H9 (cell line): ENCODE measurements around the gene ANK3. TPM values are rescaled to one million over a fixed set of nuclear protein-coding genes. Genes with fewer than 3 reads are reported as not detected.

Experiments
- DNase-seq: peaks from one replicate; pipeline ENCODE4 v3.0.0-alpha.2; 2017
- H2AFZ ChIP-seq: one replicate; pipeline ENCODE4 v1.6.1; 2013; ENCODE audit warnings: mild to moderate bottlenecking, low read length, control low read depth, moderate library complexity
- H2AK5ac ChIP-seq: 2 replicates; pipeline ENCODE4 v1.6.1; 2013; ENCODE audit warnings: low read length, control low read depth, mixed read lengths; ENCODE audit not compliant: insufficient read length
- H2BK120ac ChIP-seq: one replicate; pipeline ENCODE4 v1.6.1; 2013; ENCODE audit warnings: low read depth, mild to moderate bottlenecking, low read length, control low read depth, inconsistent platforms; ENCODE audit not compliant: poor library complexity, severe bottlenecking
- H2BK12ac ChIP-seq: 2 replicates; pipeline ENCODE4 v1.6.1; 2013; ENCODE audit warnings: low read length, control low read depth, mixed read lengths, low read depth; ENCODE audit not compliant: insufficient read length
- H2BK15ac ChIP-seq: 2 replicates; pipeline ENCODE4 v1.6.1; 2013; ENCODE audit warnings: low read depth, low read length, control low read depth
- H2BK20ac ChIP-seq: one replicate; pipeline ENCODE4 v1.6.1; 2013; ENCODE audit warnings: low read depth, mild to moderate bottlenecking, low read length, control low read depth, inconsistent platforms; ENCODE audit not compliant: poor library complexity, severe bottlenecking
- H2BK5ac ChIP-seq: 2 replicates; pipeline ENCODE4 v1.6.1; 2013; ENCODE audit warnings: low read length, control low read depth, mixed read lengths; ENCODE audit not compliant: insufficient read length
- H3K14ac ChIP-seq: 2 replicates; pipeline ENCODE4 v1.6.1; 2013; ENCODE audit warnings: low read length, control low read depth; ENCODE audit not compliant: insufficient read depth
- H3K18ac ChIP-seq: 2 replicates; pipeline ENCODE4 v1.6.1; 2013; ENCODE audit warnings: low read depth, mild to moderate bottlenecking, mixed read lengths, low read length, control low read depth; ENCODE audit not compliant: insufficient read length
- H3K23ac ChIP-seq: 2 replicates; pipeline ENCODE4 v1.6.1; 2013; ENCODE audit warnings: low read length, control low read depth, mixed read lengths, low read depth; ENCODE audit not compliant: insufficient read length
- H3K23me2 ChIP-seq: 2 replicates; pipeline ENCODE4 v1.6.1; 2013; ENCODE audit warnings: low read depth, mild to moderate bottlenecking, mixed read lengths, low read length, control low read depth; ENCODE audit not compliant: insufficient read length, poor library complexity, severe bottlenecking
- H3K27ac ChIP-seq: 2 replicates; pipeline ENCODE4 v1.5.1; 2013; ENCODE audit warnings: low read length, control low read depth, mixed read lengths, low read depth; ENCODE audit not compliant: insufficient read length
- H3K27me3 ChIP-seq: 2 replicates; pipeline ENCODE4 v1.6.1; 2013; ENCODE audit warnings: low read length, control low read depth, inconsistent platforms; ENCODE audit not compliant: insufficient read depth
- H3K4ac ChIP-seq: 2 replicates; pipeline ENCODE4 v1.6.1; 2013; ENCODE audit warnings: low read depth, mild to moderate bottlenecking, control low read depth, inconsistent platforms, low read length, moderate library complexity
- H3K4me1 ChIP-seq: 2 replicates; pipeline ENCODE4 v1.6.1; 2013; ENCODE audit warnings: low read length, control low read depth, inconsistent platforms; ENCODE audit not compliant: insufficient read depth
- H3K4me2 ChIP-seq: 2 replicates; pipeline ENCODE4 v1.6.1; 2013; ENCODE audit warnings: low read length, control low read depth, mixed read lengths; ENCODE audit not compliant: insufficient read length, insufficient read depth
- H3K56ac ChIP-seq: 2 replicates; pipeline ENCODE4 v1.6.1; 2013; ENCODE audit warnings: low read depth, mild to moderate bottlenecking, mixed read lengths, low read length, control low read depth; ENCODE audit not compliant: insufficient read length
- H3K79me1 ChIP-seq: 2 replicates; pipeline ENCODE4 v1.6.1; 2013; ENCODE audit warnings: low read depth, mild to moderate bottlenecking, moderate library complexity, low read length, control low read depth, inconsistent platforms; ENCODE audit not compliant: insufficient read depth, poor library complexity, severe bottlenecking
- H3K79me2 ChIP-seq: 2 replicates; pipeline ENCODE4 v1.6.1; 2013; ENCODE audit warnings: low read length, control low read depth, inconsistent platforms; ENCODE audit not compliant: insufficient read depth
- H3K9ac ChIP-seq: 2 replicates; pipeline ENCODE4 v1.6.1; 2013; ENCODE audit warnings: low read length, control low read depth, mixed read lengths; ENCODE audit not compliant: insufficient read length; ENCODE audit errors: extremely low read depth
- H3K9me3 ChIP-seq: one replicate; pipeline ENCODE4 v1.6.1; 2013; ENCODE audit warnings: low read depth, low read length, inconsistent platforms; ENCODE audit not compliant: control insufficient read depth
- H3T11ph ChIP-seq: one replicate; pipeline ENCODE4 v1.6.1; 2013; ENCODE audit warnings: mild to moderate bottlenecking, low read length, control low read depth, inconsistent platforms
- H4K20me1 ChIP-seq: one replicate; pipeline ENCODE4 v1.6.1; 2013; ENCODE audit not compliant: control insufficient read depth, insufficient read length, insufficient read depth
- H4K5ac ChIP-seq: 2 replicates; pipeline ENCODE4 v1.6.1; 2013; ENCODE audit warnings: low read depth, mild to moderate bottlenecking, mixed read lengths, low read length, control low read depth; ENCODE audit not compliant: insufficient read length
- H4K8ac ChIP-seq: replicated peaks from 2 replicates; pipeline ENCODE4 v1.6.1; 2013; ENCODE audit warnings: low read length, control low read depth, mixed read lengths, low read depth; ENCODE audit not compliant: insufficient read length
- H4K91ac ChIP-seq: 2 replicates; pipeline ENCODE4 v1.6.1; 2013; ENCODE audit warnings: low read depth, mild to moderate bottlenecking, moderate library complexity, mixed read lengths, low read length, control low read depth; ENCODE audit not compliant: insufficient read length
- H3K27ac Mint-ChIP-seq, 3 experiments: 2 replicates in 2 of 3; 3 replicates in 1 of 3; pipeline ENCODE4 v1.8.0; 2020 to 2021; ENCODE audit warnings: mixed read lengths in 3 of 3, mild to moderate bottlenecking in 1 of 3, moderate library complexity in 1 of 3
- H3K27me3 Mint-ChIP-seq: 2 replicates; pipeline ENCODE4 v1.8.0; 2021; ENCODE audit warnings: low read depth, mild to moderate bottlenecking, moderate library complexity, mixed read lengths
- H3K36me3 Mint-ChIP-seq, 3 experiments: 2 replicates in 2 of 3; 3 replicates in 1 of 3; pipeline ENCODE4 v1.8.0; 2020 to 2021; ENCODE audit warnings: low read depth in 3 of 3, mixed read lengths in 3 of 3; ENCODE audit not compliant: insufficient read depth in 1 of 3
- H3K4me1 Mint-ChIP-seq, 2 experiments: 2 replicates each; pipeline ENCODE4 v1.8.0; 2020; ENCODE audit warnings: mixed read lengths in 2 of 2
- H3K4me3 Mint-ChIP-seq, 2 experiments: 2 replicates in 1 of 2; 3 replicates in 1 of 2; pipeline ENCODE4 v1.8.0; 2020 to 2021; ENCODE audit warnings: mild to moderate bottlenecking in 2 of 2, mixed read lengths in 2 of 2, moderate library complexity in 1 of 2
- H3K9me3 Mint-ChIP-seq, 2 experiments: 2 replicates in 1 of 2; 3 replicates in 1 of 2; pipeline ENCODE4 v1.8.0; 2020; ENCODE audit warnings: mild to moderate bottlenecking in 2 of 2, mixed read lengths in 2 of 2, moderate library complexity in 1 of 2
- WGBS: extraction: QIAGEN DNeasy Blood & Tissue Kit; methylation state at CpG from one replicate; pipeline ENCODE4 v1.1.7; 2013; ENCODE audit warnings: missing lambda C conversion rate, low lambda C conversion rate, mixed read lengths; ENCODE audit not compliant: insufficient read length; ENCODE audit errors: extremely low coverage; 5-methylcytosine and 5-hydroxymethylcytosine counted together
- total RNA-seq: library from RNA; stranded (reverse); gene quantifications from 2 replicates; pipeline ENCODE4 v1.2.1, GENCODE V29; 2021
- TF ChIP-seq, protein P1 (sequence below): fragments of 200-600 bp; sonication (generic); conservative IDR thresholded peaks from 3 replicates; pipeline ENCODE4 v1.8.0; 2021; ENCODE audit warnings: antibody characterized with exemption, mild to moderate bottlenecking

Gene ANK3
- total RNA-seq, 1 experiment from 2014 or later = 59.6 TPM

DNA sequence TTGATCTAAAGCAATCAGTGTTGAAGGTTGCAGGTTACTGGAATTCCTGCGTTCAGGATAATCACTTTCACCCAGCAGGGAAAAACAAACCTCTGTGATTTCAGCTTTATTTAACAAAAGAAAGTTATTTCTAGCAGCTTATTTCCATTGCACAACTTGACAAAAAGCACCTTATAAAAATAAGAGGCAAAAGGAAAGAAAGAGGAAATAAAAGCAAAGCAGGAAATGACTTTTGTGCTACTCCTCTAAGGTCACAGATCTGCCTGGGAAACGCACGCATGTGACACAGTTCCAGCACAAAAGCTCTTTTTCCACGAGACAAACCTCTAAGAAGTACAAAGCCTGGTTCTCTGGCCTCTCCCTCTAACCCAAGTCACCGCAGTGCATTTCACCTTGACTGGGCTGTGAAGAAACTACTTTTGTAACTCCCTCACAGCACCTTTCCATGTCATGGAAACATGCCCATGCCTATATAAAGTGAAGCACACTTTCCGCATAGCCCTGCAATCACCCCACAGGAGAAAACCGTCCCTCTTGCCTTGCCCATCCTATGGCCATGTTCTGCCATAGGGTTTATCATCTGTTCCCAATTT lies 870 bp downstream of the ANK3 start:
- Histone ChIP-seq H3K27me3 (no peaks in the 10 kb centered on the region; the same call in 1 of the 2 replicates), H2AK5ac (no peak overlapping the region), H3K23ac (no peak overlapping the region), H4K20me1 (no peaks in the 10 kb centered on the region), H2BK120ac (no peak overlapping the region), H3K23me2 (no peaks in the 10 kb centered on the region), H3T11ph (no peak overlapping the region), H4K91ac (no peak overlapping the region), H3K27ac (no peak overlapping the region), H2BK12ac (no peak overlapping the region), H2AFZ (no peak overlapping the region), H3K4me1 (peaks cover 10% of the 10 kb centered on the region), H2BK5ac (no peak overlapping the region), H3K18ac (no peak overlapping the region), H3K79me2 (no peaks in the 10 kb centered on the region), H3K9ac (no peak overlapping the region), H4K5ac (no peak overlapping the region), H2BK15ac (no peak overlapping the region), H3K79me1 (no peaks in the 10 kb centered on the region), H3K9me3 (no peaks in the 10 kb centered on the region), H3K4ac (no peak overlapping the region), H3K14ac (no peak overlapping the region), H3K4me2 (no peak overlapping the region), H3K56ac (no peak overlapping the region), H4K8ac (no peak overlapping the region), H2BK20ac (no peak overlapping the region)
- Mint-ChIP-seq H3K9me3 (no peaks in the 10 kb centered on the region), H3K27ac (peak overlapping the region in 2 of 3 experiments; percentile 72 to 84; a peak in 4 of 7 replicates), H3K4me1 (peaks cover 29 to 39% of the 10 kb centered on the region in 2 experiments), H3K4me3 (peak overlapping the region in 1 of 2 experiments; percentile 5; a peak in 1 of 5 replicates), H3K36me3 (no peaks in the 10 kb centered on the region), H3K27me3 (no peaks in the 10 kb centered on the region; the same call in 1 of the 2 replicates)
- TF ChIP-seq, protein P1, sequence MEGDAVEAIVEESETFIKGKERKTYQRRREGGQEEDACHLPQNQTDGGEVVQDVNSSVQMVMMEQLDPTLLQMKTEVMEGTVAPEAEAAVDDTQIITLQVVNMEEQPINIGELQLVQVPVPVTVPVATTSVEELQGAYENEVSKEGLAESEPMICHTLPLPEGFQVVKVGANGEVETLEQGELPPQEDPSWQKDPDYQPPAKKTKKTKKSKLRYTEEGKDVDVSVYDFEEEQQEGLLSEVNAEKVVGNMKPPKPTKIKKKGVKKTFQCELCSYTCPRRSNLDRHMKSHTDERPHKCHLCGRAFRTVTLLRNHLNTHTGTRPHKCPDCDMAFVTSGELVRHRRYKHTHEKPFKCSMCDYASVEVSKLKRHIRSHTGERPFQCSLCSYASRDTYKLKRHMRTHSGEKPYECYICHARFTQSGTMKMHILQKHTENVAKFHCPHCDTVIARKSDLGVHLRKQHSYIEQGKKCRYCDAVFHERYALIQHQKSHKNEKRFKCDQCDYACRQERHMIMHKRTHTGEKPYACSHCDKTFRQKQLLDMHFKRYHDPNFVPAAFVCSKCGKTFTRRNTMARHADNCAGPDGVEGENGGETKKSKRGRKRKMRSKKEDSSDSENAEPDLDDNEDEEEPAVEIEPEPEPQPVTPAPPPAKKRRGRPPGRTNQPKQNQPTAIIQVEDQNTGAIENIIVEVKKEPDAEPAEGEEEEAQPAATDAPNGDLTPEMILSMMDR = no peak
- DNase-seq = no peak
- no CpG with 5 or more reads among the region's 7 CpGs for WGBS
